Panc1 (cell line): ENCODE results near the gene TMEM131L. TPM values are rescaled to one million over a fixed set of nuclear protein-coding genes. Genes with fewer than 3 reads are reported as not detected.
A peak's percentile ranks its signal among the peaks of the same experiment; 100 is the strongest.

Source experiments
- ATAC-seq: fragments of 200-7000 bp; cut with Tn5 transposase; 2 replicates; pipeline ENCODE4 v1.9.1; 2020; ENCODE audit warnings: mild to moderate bottlenecking, moderate library complexity
- BruUV-seq: library from RNA; stranded (reverse); fragments of 400-500 nt; replicated peaks from 2 replicates; lab custom pipeline; 2021; lab: Mats Ljungman, UMichigan
- CTCF ChIA-PET: fragments of 300-600 bp; sonication (Branson Sonifier 250); formaldehyde crosslinking; loops from one replicate; lab custom pipeline; 2022; ENCODE audit warnings: antibody characterized with exemption; lab: Charles Lee
- POLR2A ChIA-PET: fragments of 300-600 bp; sonication (Branson Sonifier 250); formaldehyde crosslinking; loops from one replicate; lab custom pipeline; 2022; ENCODE audit warnings: antibody characterized with exemption; lab: Charles Lee
- DNase-seq: peaks from one replicate; pipeline ENCODE4 v3.0.0-alpha.2; 2010; ENCODE audit warnings: low read depth, low spot score
- H3K27ac ChIP-seq: 2 replicates; pipeline ENCODE4 v1.5.1; 2011; ENCODE audit warnings: mild to moderate bottlenecking, low read length, inconsistent platforms
- H3K27me3 ChIP-seq: fragments of 200-500 bp; sonication (Bioruptor generic); 2 replicates; pipeline ENCODE4 v1.6.0; 2014; ENCODE audit warnings: low read length, inconsistent platforms; ENCODE audit not compliant: control insufficient read depth, insufficient read depth
- H3K36me3 ChIP-seq: fragments of 200-500 bp; sonication (Bioruptor generic); 2 replicates; pipeline ENCODE4 v1.5.1; 2014; ENCODE audit warnings: inconsistent platforms, mild to moderate bottlenecking, low read length, moderate library complexity; ENCODE audit not compliant: control insufficient read depth, insufficient read depth
- H3K4me1 ChIP-seq: 2 replicates; pipeline ENCODE4 v1.5.1; 2011; ENCODE audit warnings: inconsistent platforms, mild to moderate bottlenecking, low read length, moderate library complexity; ENCODE audit not compliant: control insufficient read depth, insufficient read depth
- H3K4me3 ChIP-seq, 2 experiments: 2 replicates each; pipeline ENCODE4 v1.5.1; 2011 to 2012; ENCODE audit warnings: low read depth in 2 of 2, low read length in 2 of 2, mild to moderate bottlenecking in 2 of 2, inconsistent platforms in 1 of 2, moderate library complexity in 1 of 2
- H3K9me3 ChIP-seq: fragments of 200-500 bp; sonication (Bioruptor generic); 2 replicates; pipeline ENCODE4 v1.5.1; 2014; ENCODE audit warnings: low read depth, mild to moderate bottlenecking, inconsistent platforms, low read length, moderate library complexity; ENCODE audit not compliant: control insufficient read depth, insufficient read depth
- CTCF ChIP-seq: fragments of 450-650 bp; IDR thresholded peaks from 2 replicates; pipeline ENCODE4 v1.5.1; 2017; ENCODE audit warnings: mild to moderate bottlenecking
- POLR2AphosphoS5 ChIP-seq: IDR thresholded peaks from 2 replicates; pipeline ENCODE4 v1.6.1; 2012; ENCODE audit warnings: mild to moderate bottlenecking, low read depth, low read length, moderate library complexity
- REST ChIP-seq, 2 experiments: IDR thresholded peaks; 2 replicates each; pipeline ENCODE4 v1.6.1; 2011 to 2012; ENCODE audit warnings: low read depth in 2 of 2, control low read depth in 1 of 2, low read length in 1 of 2, mild to moderate bottlenecking in 1 of 2, moderate library complexity in 1 of 2; ENCODE audit not compliant: insufficient read depth in 1 of 2
- SIN3A ChIP-seq: IDR thresholded peaks from 2 replicates; pipeline ENCODE4 v1.6.1; 2012; ENCODE audit warnings: low read depth, mild to moderate bottlenecking, low read length, moderate library complexity, borderline replicate concordance; ENCODE audit not compliant: insufficient read depth
- TCF7L2 ChIP-seq: IDR thresholded peaks from 2 replicates; pipeline ENCODE4 v1.6.1; 2011; ENCODE audit warnings: mild to moderate bottlenecking, low read depth, low read length, inconsistent platforms
- in situ Hi-C: cut with HindIII; loops from 2 replicates; pipeline ENCODE4 v1.10.0; 2016; ENCODE audit warnings: low sequenced_read_pairs, low pct_unique_long_range_greater_than_20kb
- intact Hi-C: fragments of 100-400 bp; cut with micrococcal nuclease; formaldehyde crosslinking; loops from one replicate; pipeline ENCODE4 v1.10.0; 2022; ENCODE audit not compliant: unreplicated experiment
- total RNA-seq: library from RNA; stranded (reverse); gene quantifications from one replicate; pipeline ENCODE4 v1.2.1, GENCODE V29; 2021; ENCODE audit not compliant: unreplicated experiment

Gene TMEM131L
- total RNA-seq, 1 experiment from 2014 or later = 13.5 TPM

- peak; percentile 30; the same call in 1 of the 2 replicates for ATAC-seq
- H3K9me3 ChIP-seq = no peaks in the 10 kb centered on the region
- DNase-seq = no peak
- no peak for TF ChIP-seq REST (IDR thresholded peaks at IDR 0.05; ENCODE audit: insufficient read depth in 1 of 2, low read depth in 2 of 2, low read length in 1 of 2)
- TF ChIP-seq TCF7L2 = no peak
- TF ChIP-seq POLR2AphosphoS5 = no peak
- TF ChIP-seq CTCF = no peak
- TF ChIP-seq SIN3A = no peak
- no peaks in the 10 kb centered on the region for H3K27me3 ChIP-seq
- ChIA-PET CTCF (no interaction called here), POLR2A (no interaction called here)
- no peak overlapping the region for H3K4me3 ChIP-seq
- intact Hi-C loops (no loop called here), in situ Hi-C loops (no loop called here)
- H3K4me1 ChIP-seq = no peaks in the 10 kb centered on the region
- H3K36me3 ChIP-seq = no peaks in the 10 kb centered on the region
- no TSS peak for BruUV-seq
- H3K27ac ChIP-seq = no peak overlapping the region
Measured at GRCh38 chr4:153419029-153419428, 47.1 kb upstream of the TMEM131L start.

- TF ChIP-seq TCF7L2 (no peak), POLR2AphosphoS5 (no peak), REST (IDR thresholded peaks at IDR 0.05; ENCODE audit: insufficient read depth in 1 of 2, low read depth in 2 of 2, low read length in 1 of 2) (no peak), CTCF (no peak), SIN3A (no peak)
- no TSS peak for BruUV-seq
- DNase-seq (no peak), ATAC-seq (no peak)
- Histone ChIP-seq H3K4me1 (no peaks in the 10 kb centered on the region), H3K36me3 (no peaks in the 10 kb centered on the region), H3K9me3 (no peaks in the 10 kb centered on the region), H3K27ac (no peak overlapping the region), H3K27me3 (no peaks in the 10 kb centered on the region), H3K4me3 (no peak overlapping the region)
- intact Hi-C loops = no loop called here
- ChIA-PET CTCF (no interaction called here), POLR2A (no interaction called here)
- in situ Hi-C loops = no loop called here
Measured at GRCh38 chr4:153419673-153420278, 46.4 kb upstream of the TMEM131L start.
